Measurements from ENCODE around the gene LGALS7B.
"Not testable (repeated sequence)": the region's sequence is repeated elsewhere in the genome, so short reads cannot be mapped to it uniquely, and the experiment has no call there.

LGALS7B gene
- 0 reads per million in 2 experiments for total RNA-seq

DNA sequence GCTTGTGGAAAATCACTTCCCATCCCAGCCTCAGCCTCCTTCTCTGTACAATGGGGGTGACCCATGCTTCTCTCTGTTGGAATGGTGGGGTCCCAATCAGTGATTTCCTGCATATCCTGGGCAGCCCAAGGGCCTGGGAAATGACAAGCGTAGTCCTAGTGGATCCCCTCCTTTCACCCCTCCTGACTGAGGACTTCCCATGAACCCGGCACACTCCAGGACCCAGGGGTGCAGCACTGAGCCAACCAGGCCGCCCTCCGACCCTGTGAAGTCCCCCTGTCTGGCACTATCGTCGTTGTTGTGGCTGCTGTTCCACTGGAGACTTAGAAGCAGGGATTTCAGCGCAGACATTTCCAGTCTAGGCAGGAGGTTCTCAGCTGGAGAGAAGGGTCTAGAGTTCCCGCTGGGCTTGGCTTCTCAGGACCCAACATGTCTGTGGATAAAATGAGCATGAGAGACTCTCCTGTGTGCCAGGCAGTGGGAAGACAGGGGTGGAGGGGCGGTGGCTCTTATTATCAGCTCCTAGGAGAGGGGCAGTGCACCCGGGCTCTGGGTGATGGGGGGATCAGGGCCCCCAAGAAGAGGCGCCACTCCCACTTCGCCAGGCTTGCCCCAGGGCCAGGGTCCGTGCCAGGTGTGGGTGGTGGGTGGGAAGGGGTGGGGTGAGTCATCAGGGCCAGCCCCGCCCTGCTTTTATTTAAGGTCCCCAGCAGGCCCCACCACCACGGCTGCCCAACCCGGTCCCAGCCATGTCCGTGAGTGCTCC lies at the start of gene LGALS7B:
LGALS7B (plus strand) TSS at position 723 of the 766 bp plus-strand sequence; CDS start at position 750, 27 bp downstream.
- DNase-seq (ENCODE audit: low read depth) = no peak

DNA sequence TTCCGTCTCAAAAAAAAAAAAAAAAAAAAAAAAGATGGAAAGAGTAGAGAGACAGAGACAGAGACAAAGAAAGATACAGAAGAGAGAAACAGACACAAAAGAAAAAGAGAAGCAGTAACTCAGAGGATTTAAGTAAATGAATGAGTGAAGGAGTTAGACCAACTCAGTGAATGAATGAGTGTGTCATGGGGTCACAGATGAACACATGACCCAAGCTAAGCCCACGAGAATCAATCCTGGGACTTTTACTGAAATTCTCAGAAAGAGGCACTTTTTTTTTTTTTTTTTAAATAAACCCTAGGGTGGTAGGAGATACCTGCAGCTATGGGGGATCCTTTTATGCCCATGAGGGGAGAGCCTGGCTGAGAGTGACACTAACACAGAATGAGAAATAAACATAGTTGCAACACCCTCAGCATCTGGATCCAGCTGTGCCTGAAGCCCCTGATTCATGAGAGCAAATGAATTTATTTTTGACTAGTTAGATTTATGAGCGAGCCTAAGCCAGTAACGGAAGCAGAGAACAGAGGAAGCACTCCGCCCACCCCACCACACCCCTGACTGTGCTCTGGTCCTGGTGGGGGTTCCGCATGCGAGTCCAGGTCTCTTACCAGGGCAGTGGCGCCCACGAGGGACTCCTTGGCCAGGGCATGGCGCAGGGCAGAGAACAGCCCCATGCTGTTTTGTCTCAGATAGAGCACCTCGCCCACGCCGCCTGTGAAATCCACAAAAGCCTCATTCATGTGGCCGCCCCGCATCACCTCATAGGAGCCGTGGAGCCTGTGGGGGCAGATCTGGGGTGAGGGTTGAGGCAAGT lies 49.4 kb upstream of the LGALS7B start:
- no peak for DNase-seq (ENCODE audit: low read depth)

DNA sequence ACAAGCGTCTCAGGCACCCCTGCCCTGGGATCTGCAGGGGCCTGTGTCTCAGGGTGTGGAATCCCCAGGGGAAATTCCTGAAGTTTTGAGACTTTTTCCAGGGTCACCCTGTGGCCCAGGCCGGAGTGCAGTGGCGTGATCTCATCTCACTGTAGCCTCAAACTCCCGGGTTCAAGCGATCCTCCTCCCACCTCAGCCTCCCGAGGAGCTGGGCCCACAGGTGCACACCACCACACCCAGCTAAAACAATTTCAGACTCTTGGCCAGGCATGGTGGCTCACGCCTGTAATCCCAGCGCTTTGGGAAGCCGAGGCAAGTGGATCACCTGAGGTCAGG lies 48.8 kb upstream of the LGALS7B start:
- no peak for DNase-seq (ENCODE audit: low read depth)

DNA sequence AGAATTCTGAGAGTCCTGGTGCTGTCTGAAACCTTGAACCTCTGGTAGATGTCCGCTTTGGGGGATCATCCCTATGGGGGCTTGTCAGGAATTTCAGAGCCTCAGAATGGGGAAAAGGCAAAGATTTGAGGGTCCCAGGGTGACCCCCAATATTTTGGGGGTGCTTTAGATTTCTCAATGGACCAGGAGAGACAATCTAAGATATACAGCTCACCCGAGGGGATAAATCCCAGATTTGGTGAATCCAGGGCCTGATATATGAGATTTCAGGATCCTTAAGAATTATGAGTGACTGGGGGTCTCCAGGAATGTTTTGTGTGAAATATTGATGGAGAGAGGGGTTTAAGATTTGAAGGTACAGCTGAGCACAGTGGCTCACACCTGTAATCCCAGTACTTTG lies 48.1 kb upstream of the LGALS7B start:
- no peak for DNase-seq (ENCODE audit: low read depth)

DNA sequence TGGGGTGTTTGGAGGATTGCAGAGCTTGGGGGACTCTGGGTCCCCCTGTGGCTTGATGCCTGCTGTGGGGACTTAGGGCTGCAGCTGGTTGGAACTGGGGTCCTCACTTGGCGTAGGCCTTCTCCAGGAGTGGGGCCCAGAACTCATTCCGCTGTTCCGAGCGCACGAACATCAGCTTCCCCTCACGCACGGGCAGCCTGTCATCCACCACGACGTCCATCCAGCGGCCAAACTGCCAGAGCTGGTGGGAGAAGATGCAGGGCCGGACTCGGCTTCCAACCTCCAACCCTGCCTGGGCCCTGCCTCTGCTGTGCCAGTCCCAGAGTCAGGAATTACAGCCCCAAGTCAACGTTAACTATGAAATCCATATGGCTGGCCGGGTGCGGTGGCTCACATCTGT lies 47.3 kb upstream of the LGALS7B start:
- DNase-seq (ENCODE audit: low read depth) = no peak

DNA sequence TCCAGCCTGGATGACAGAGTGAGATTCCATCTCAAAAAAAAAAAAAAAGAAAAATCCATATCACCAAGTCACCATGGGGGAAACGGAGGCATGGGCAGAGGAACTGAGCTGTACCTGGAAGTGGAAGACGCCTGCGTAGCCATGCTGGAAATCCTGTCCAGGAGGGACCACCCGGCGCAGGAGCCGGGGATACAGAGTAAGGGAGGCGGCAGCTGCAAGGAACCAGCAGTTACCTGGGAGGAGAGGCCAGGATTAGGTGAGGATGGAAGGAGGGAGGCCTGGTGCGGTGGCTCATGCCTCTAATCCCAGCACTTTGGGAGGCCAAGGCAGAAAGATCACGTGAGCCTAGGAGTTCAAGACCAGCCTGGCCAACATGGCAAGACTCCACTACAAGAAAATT lies 46.7 kb upstream of the LGALS7B start:
- DNase-seq (ENCODE audit: low read depth) = no peak

DNA sequence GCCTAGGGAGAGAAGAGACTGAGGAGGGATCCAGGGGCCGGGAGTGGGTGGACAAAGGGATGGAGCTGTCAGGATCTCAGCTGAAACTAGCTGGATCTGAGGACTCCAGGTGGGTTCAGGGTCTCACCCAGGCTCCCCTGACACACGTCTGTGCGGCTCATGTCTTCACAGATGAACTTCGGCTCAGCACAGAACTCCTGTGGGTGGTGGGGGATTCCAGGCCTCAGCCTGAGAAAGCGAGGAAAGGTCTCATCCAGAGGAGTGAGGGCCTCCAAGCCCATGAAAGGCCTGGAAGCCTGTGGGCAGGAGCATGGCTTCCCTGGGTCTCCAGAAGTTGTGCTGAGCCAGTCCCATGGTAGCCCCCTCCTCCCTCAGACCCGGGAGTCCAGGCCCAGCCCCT lies 46.1 kb upstream of the LGALS7B start:
- DNase-seq (ENCODE audit: low read depth) = no peak

DNA sequence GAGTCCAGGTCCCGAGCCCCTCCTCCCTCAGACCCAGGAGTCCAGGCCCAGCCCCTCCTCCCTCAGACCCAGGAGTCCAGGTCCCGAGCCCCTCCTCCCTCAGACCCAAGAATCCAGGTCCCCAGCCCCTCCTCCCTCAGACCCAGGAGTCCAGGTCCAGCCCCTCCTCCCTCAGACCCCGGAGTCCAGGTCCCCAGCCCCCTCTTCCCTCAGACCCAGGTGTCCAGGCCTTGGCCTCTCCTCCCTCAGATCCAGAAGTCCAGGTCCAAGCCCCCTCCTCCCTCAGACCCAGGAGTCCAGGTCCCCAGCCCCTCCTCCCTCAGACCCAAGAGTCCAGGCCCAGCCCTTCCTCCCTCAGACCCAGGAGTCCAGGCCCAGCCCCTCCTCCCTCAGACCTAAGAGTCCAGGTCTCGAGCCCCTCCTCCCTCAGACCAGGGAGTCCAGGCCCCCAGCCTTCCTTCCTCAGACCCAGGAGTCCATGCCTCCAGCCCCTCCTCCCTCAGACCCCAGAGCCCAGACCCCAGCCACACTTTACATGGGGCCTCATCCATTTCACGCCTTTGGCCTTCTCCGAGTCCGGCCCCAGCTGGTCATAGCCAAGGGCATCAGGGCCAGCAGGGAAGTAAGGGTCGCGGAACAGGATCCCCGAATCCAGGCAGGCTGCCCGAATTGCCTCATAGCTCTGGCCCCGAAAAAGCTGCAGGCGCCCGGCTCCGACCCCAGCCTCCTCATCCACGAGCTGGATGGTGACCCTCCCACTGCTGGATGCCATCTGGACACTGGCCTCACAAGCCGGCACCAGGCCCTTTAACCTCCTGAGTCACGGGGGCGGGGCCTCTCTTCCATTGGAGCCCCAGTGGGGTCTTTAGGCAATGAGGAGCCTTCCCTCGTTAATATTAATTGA lies 45.4 kb upstream of the LGALS7B start:
- no peak for DNase-seq (ENCODE audit: low read depth)

DNA sequence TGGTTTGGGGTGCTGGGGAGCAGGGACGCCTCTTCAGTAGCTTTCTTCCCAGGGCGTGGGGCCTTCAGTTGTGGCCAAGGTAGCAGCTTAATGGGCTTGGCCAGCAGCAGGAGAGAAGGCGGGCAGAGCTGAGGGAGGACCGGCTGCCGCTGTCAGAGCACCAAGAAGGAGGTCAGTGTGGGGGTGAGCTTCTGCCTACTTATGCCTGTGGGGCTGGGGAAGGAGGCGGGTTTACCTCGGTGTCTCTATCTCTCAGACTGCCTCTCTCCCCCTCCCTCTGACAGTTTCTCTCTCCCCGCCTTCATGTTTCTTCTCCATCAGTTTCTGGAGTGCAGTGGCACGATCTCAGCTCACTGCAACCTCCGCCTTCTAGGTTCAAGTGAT lies 44.7 kb upstream of the LGALS7B start, which contains the start of gene CAPN12:
CAPN12 (minus strand) TSS at position 177 of the 384 bp plus-strand sequence. CDS start 309 bp downstream, outside the sequence.
- no peak for DNase-seq (ENCODE audit: low read depth)

DNA sequence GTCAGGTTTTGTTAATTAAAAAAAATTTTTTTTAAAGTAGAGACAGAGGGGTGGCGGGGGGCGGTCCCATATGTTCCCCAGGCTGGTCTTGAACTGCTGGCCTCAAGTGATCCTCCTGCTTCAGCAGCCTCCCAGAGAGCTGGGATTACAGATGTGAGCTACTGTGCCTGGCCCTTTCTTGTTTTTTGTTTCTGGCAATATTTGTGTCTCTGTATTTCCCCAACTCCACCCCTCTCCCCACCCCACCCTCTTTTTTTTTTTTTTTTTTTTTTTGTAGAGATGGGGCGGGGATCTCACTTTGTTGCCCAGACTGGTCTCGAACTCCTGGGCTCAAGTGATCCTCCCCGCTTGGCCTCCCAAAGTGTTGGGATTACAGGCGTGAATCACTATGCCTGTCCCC lies 44.1 kb upstream of the LGALS7B start:
- no peak for DNase-seq (ENCODE audit: low read depth)

DNA sequence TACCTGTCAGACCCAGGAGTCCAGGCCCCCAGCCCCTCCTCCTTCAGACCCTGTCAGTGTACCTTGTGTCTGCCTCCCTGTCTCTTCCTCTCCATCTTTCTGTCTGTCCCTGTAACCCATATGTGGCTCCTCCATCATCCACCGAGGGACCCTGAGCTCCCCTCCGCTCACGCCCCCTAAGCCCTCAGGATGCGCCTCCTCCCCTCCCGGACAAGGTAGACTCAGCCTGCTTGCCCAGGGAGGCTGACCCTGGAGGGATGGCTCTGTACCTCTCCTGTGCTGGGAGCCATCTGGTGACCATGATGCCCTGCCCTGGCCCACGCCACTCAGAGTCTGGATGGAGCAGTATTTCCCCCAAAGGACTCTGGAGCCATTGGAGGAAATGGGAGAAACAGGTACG lies 43.7 kb upstream of the LGALS7B start:
- DNase-seq (ENCODE audit: low read depth) = no peak

DNA sequence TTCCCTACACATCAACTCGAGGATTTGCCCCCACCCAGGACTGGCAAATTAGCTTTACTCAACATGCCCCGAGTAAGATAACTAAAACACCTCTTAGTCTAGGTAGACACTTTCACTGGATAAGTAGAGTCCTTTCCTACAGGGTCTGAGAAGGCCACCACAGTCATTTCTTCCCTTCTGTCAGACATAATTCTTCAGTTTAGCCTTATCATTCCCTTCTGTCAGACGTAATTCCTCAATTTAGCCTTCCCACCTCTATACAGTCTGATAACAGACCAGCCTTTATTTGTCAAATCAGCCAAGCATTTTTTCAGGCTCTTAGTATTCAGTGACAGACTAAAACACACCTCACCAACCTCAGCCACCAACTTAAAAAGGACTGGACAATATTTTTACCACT lies 35.2 kb upstream of the LGALS7B start:
- not testable (repeated sequence) for DNase-seq (ENCODE audit: low read depth)

DNA sequence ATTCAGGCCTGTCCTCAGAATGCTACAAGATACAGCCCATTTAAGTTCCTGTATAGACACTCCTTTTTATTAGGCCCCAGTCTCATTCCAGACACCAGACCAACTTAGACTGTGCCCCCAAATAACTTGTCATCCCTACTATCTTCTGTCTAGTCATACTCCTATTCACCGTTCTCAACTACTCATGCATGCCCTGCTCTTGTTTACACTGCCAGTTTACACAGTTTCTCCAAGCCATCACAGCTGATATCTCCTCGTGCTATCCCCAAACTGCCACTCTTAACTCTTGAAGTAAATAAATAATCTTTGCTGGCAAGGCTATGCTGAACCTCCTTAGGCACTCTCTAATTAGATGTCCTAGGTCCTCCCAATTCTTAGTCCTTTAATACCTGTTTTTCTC lies 34.8 kb upstream of the LGALS7B start:
- not testable (repeated sequence) for DNase-seq (ENCODE audit: low read depth)

DNA sequence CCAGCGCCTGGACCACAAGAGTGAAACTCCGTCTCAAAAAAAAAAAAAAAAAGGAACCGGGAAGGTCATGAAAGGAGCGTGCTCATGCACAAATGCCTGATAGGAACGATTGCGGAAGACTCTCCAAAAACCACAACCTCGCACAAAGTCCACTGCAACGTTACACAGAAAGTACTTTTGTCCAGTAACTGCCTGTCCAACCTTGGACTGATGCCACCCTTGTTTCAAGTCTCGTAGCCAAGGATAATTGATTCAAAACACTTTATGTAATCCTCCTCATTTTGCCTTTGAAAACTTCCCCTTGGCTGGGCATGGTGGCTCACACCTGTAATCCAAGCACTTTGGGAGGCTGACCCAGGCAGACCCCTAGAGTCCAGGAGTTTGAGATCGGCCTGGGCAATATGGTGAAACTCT lies 29.4 kb upstream of the LGALS7B start:
- no peak for DNase-seq (ENCODE audit: low read depth)

DNA sequence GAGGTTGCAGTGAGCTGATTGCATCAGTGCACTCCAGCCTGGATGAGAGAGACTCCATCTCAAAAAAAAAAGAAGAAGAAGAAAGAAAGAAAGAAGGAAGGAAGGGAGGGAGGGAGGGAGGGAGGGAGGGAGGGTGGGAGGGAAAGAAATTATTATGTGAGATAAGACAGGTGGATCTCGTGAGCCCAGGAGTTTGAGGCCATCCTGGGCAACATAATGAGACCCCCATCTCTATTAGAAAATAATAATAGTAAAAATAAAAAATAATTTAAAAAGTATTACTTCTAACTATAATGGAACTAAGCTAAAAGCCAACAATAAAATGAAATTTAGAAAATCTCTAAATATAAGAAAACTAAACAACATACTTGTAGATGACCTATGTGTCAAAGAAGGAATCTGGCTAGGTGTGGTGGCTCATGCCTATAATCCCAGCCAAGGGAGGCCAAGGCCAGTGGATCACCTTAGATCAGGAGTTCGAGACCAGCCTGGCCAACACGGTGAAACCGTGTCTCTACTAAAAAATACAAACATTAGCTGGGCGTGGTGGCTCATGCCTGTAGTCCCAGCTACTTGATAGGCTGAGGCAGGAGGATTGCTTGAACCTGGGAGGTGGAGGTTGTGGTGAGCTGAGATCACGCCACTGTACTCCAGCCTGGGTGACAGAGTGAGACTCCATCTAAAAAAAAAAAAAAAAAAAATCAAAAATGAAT lies 28.0 kb upstream of the LGALS7B start:
- DNase-seq (ENCODE audit: low read depth) = not testable (repeated sequence)

DNA sequence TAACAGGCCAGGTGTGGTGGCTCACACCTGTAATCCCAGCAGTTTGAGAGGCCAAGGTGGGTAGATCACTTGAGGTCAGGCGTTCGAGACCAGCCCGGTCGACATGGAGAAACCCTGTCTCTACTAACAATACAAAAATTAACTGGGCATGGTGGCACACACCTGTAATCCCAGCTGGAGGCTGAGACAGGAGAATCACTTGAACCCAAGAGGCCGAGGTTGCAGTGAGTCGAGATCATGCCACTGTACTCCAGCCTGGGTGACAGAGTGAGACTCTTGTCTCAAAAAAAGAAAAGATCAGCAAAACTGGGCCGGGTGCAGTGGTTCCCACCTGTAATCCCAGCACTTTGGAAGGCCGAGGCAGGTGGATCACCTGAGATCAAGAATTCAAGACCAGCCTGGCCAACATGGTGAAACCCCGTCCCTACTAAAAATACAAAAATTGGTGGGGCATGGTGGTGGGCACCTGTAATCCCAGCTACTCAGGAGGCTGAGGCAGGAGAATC lies 27.1 kb upstream of the LGALS7B start:
- not testable (repeated sequence) for DNase-seq (ENCODE audit: low read depth)

DNA sequence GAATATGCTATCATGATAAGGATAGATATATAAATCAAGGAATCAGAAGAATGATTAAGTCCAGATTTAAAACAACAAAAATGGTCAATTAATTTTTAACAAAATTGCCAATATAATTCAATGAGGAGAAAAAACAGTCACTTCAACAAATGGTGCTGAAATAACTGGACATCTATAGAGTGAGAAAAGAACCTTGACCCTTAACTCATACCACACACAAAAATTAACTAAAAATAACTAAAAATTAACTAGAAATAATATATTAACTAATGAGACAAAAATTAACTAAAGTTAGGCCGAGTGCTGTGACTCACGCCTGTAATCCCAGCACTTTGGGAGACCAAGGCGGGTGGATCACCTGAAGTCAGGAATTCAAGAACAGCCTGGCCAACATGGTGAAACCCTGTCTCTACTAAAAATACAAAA lies 25.2 kb upstream of the LGALS7B start:
- DNase-seq (ENCODE audit: low read depth) = no peak

DNA sequence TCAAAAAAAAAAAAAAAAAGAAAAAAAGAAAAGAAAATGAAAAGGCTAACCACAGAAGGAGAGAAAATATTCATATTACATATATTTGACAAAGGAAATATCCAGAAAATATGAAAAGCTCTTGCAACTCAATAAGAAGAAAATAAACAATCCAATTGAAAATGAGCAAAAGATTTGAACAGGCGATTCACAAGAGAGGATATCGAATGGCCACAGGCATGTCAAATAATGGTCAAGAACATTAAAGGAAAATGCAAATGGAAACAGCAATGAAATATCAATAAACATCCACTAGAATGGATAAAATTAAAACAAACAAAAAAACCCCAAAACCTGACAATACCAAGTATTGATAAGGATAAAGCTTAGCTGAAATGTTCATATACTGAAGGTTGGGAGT lies 23.8 kb upstream of the LGALS7B start:
- DNase-seq (ENCODE audit: low read depth) = no peak

DNA sequence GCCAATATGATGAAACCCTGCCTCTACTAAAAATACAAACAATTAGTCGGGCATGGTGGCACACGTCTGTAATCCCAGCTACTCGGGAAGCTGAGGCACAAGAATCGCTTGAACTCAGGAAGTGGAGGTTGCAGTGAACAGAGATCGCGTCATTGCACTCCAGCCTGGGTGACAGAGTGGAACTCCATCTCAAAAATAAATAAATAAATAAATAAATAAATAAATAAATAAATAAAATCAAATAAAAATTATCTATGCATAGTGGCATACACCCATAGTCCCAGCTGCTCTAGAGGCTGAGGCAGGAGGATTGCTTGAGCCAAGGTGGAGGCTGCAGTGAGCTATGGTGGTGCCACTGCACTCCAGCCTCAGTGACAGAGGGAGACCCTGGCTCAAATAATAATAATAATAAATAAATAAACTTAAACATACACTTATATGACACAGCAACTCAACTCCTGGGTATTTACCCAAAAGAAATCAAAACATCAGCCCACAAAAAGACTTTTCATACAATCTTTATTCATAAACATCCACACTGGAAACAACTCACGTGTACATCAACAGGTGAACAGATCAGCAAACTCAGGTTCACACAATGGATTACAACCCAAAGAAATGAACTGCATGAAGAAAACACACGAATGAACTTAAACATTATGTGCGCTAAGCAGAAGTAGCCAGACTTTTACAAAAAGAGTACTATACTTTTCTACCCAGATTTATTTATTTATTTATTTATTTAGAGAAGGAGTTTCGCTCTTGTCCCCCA lies 22.5 kb upstream of the LGALS7B start:
- DNase-seq (ENCODE audit: low read depth) = no peak

DNA sequence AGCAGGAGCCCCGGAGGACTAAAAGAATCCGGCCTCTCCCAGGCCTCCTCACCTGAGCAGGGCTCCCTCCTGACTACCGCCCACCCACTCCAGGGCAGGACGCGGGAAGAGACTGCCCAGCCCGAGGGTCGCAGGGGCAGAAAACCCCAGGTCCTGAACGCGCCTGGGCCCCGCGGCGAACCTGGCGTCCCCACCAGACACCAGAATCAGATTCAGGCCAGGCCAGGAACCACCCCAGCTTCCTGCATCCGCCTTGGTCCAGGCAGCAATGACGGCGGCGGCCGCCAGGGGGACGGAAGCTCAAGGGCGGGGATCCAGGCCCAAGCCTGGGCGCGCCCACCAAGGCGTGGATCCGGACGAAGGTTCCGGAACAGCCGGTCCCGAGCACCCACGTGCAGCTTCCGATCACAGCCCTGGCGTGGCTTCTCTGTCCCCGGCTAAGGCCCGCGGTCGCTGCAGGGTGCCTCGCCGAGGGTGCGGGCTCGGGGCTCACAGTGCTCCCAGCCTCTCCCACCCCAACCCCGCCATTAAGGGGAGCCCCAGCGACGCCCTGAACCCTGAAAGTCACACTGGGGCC lies 19.3 kb upstream of the LGALS7B start:
- DNase-seq (ENCODE audit: low read depth) = peak; percentile 74
